Fibroblast of lung (primary cell): Measurements from ENCODE around the gene FCGR3B.
"Not testable (repeated sequence)": the region's sequence is repeated elsewhere in the genome, so short reads cannot be mapped to it uniquely, and the experiment has no call there.

Experiments used
- CTCF ChIP-seq, 2 donors: IDR thresholded peaks in 1 of 2; conservative IDR thresholded peaks in 1 of 2; 1 replicate in 1 of 2; 2 replicates in 1 of 2; pipeline ENCODE4 v1.5.1; 2011 to 2012; ENCODE audit warnings: low read length in 2 of 2, control low read depth in 1 of 2, inconsistent platforms in 1 of 2, low read depth in 1 of 2, mild to moderate bottlenecking in 1 of 2
- EZH2 ChIP-seq: IDR thresholded peaks from 2 replicates; pipeline ENCODE4 v1.5.1; 2012; ENCODE audit warnings: low read length, control low read depth, mild to moderate bottlenecking; ENCODE audit errors: missing control alignments

- not testable (repeated sequence) for TF ChIP-seq CTCF (conservative IDR thresholded peaks at IDR 0.05 in 1 of 2, IDR thresholded peaks at IDR 0.05 in 1 of 2; ENCODE audit: low read depth in 1 of 2, low read length in 2 of 2); EZH2
Observed at GRCh38 chr1:161639203-161639602, 8.2 kb upstream of the FCGR3B start.
